KBM-7 (cell line): Measurements from ENCODE around the gene POLR1H.
A peak's percentile ranks its signal among the peaks of the same experiment; 100 is the strongest.
"Not testable (repeated sequence)": the region's sequence is repeated elsewhere in the genome, so short reads cannot be mapped to it uniquely, and the experiment has no call there.

ENCODE experiments used
- DNase-seq: peaks from one replicate; pipeline ENCODE4 v3.0.0-alpha.2; 2015
- in situ Hi-C: fragments of 300-500 bp; cut with MboI; formaldehyde crosslinking; loops from 2 replicates; pipeline ENCODE4 v1.14.3; 2020; ENCODE audit warnings: low sequenced_read_pairs, low pct_unique_long_range_greater_than_20kb, mixed read lengths

POLR1H gene, protein sequence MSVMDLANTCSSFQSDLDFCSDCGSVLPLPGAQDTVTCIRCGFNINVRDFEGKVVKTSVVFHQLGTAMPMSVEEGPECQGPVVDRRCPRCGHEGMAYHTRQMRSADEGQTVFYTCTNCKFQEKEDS

DNA sequence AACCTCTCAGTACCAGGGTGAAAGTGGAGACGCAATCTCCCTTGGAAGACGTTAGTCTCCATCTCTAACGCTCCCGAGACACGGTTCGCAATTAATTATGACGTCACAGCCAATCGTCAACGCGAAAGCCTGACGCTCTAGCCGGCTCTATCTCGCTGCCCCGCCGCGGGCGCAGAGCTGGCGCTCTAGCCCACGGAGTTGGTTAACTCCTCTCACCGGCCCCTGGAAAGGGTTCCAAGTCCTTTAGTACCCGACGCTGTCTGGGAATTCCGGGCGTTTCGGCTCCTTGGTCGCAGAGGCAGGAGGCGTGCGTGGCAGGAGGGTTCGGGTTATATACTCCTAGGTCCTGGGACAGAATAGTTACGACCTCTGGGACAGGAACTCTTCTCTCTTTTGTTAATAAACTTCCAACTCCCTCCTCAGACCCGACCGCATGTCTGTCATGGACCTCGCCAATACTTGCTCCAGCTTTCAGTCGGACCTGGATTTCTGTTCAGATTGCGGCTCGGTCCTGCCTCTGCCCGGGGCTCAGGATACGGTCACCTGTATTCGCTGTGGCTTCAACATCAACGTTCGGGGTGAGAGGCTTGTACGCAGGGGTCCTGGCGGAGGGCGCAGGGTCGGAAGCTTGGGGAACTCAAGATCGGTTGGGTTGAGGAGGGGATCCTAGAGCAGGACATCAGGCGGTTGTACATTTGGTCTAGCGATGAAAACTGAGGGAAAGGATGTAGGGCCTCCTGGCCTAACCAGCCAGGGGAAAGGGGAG is at the start of gene POLR1H:
TSS of gene POLR1H (plus strand) at position 174 of the 766 bp plus-strand sequence. CDS start at position 434, 260 bp downstream.
- in situ Hi-C loops = no loop called here

DNA sequence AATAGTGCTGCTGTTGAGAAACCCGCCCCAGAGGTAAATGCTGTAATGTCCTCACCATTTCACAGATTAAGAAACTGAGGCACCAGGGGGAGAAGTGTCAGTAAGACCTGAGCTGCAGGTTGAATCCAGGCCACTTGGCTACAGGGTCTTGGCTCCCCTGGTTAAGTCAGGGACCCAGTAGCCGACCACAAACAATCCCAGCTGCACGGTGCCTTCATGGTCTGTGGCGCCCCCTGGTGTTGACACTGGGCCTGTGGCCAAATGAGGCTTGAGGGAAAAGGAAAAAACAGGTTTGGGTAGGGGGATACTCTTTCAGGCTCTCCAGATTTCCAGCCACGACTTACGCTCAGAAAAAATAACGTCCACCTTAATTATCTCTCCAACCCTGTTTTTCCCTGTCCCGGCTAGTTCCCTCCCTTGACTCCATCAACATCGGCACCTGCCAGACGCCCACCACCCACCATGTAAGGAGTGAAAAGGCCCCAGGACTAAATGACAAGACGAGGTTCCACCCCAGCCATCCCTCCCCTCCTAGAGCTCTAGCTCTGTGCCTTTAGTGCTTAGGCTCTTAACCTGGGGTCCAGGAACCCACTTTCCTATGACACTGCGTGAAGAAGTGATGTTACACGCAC is 47.7 kb upstream of the POLR1H start:
- DNase-seq = peak; percentile 59
- in situ Hi-C loops = loop anchor here (25.0 kb wide), 1 partner anchor 176 kb away; the partner anchor contains the start of gene HLA-G

More for the DNA sequence above, at the start of gene POLR1H:
- DNase-seq = peak; percentile 91

DNA sequence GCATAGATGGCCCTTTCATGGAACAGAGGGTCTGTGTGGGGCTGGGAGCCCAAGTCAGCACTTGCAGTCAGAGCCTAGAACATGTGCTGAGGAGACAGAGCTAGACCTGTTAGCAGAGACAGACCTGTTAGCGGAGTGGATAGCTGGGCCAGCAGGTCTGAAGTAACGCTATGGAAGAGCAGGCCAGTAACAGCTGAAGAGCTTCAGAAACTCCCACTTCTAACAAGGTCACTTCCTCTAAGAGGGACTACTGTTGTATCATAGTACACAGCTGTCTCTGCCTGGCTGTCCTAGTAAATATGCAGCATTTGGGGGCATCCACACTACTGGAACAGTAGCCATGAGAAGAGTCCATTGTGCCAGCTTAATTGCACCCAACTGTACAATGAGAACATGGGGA is 41.2 kb upstream of the POLR1H start:
- in situ Hi-C loops = loop anchor here (25.0 kb wide), 1 partner anchor 183 kb away; the partner anchor contains the start of gene HLA-G
- DNase-seq = no peak

DNA sequence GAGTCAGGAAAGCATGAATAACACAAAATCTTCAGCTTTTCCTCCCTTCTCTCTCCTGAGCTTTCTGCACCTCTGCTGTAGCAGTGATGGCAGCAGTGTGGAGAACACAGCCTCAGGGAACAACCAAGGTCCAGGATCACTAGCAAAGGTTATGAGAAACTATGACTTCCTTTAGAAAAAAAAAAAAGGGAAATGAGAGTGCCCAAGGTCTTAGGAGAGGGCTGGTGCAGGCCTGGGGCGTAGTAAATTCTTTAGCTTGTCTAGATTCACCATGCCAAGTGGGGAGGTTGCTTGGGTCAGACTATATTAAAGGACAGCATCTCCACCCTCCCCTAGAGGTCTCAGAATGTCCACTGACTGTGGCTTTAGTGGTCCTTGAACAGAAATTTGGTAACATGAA is 40.4 kb upstream of the POLR1H start:
- in situ Hi-C loops = loop anchor here (25.0 kb wide), 1 partner anchor 183 kb away; the partner anchor contains the start of gene HLA-G
- no peak for DNase-seq

DNA sequence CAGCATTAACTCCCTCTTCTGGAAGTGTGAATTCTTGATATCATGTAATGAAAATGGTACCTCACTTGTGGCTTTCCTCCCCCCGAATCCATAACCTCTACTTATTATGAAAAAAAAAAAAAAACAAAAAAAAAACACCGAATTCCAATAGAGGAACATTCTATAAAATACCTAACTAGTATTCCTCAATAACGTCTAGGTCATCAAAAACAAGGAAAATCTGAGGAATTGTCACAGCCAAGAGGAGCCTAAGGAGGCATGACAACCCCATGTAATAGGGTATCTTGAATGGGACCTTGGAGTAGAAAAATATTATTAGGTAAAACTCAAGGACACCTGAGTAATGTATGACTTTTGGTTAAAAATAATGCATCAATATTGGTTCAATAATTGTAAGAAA is 38.9 kb upstream of the POLR1H start:
- in situ Hi-C loops = loop anchor here (25.0 kb wide), 1 partner anchor 185 kb away; the partner anchor contains the start of gene HLA-G
- no peak for DNase-seq

DNA sequence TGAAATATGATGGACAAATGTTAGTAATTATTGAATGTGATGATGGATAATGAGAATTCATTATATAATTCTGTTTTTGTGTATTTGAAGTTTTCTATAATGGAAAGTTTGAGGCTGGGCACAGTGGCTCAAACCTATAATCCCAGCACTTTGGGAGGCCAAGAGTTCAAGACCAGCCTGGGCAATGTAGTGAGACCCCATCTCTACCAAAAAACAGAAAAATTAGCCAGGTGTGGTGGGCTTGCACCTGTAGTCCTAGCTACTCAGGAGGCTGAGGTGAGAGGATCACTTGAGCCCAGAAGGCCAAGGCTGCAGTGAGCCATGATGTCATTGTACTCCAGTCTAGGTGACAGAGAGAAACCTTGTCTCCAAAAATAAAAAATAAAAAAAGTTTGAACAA is 38.4 kb upstream of the POLR1H start:
- DNase-seq = not testable (repeated sequence)
- in situ Hi-C loops = loop anchor here (25.0 kb wide), 1 partner anchor 185 kb away; the partner anchor contains the start of gene HLA-G

DNA sequence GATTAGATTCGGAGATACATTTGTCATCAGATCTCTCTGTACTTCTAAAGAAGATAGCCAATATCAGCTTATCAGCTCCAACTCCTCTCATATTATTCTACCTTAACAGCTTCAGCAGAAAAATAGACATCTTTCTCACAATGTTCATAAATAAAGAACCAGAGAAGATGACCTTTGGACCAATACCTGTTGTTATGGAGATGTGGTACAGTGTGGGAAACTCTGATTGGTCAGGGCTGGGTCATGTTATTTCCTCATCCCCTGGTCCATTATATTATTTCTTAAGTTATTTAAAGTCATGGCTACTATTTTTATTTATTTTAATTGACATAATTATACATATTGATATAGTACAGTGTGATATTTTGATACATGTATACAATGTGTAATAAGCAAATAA is 35.9 kb upstream of the POLR1H start:
- no peak for DNase-seq
- in situ Hi-C loops = no loop called here

DNA sequence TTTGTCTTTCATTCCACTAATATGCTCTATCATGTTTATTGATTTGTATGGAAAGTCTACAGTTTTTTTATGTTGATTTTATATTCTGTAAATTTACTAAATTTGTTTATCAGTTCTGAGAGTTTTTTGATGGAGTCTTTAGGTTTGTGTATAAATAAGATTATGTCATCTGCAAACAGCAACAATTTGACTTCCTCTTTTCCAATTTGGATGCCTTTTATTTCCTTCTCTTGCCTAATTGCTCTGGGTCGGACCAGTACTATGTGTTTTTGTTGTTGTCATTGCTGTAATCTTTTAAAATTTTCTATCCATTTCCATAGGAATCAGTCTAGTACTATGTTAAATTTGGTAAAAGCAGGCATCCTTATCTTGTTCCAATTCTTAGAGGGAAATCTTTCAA is 31.5 kb upstream of the POLR1H start:
- in situ Hi-C loops = no loop called here
- DNase-seq = no peak

DNA sequence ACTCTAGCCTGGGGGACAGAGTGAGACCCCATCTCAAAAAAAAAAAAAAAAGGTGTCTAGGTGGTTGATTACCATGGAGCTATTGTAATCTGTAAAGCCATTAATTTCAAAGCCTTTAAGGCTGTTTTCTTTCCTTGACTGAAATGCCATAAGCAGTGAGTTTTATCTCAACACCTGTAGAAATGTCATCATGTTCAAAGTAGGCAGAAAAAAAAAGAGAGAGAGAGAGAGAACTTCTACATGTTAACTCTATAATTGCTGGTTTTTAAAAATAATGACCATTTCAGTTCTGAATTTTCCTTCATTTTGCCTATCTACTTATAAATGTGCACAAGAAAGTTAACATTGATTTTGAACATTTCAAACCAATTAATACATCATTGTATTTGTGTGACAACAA is 29.7 kb upstream of the POLR1H start:
- in situ Hi-C loops = no loop called here
- no peak for DNase-seq

DNA sequence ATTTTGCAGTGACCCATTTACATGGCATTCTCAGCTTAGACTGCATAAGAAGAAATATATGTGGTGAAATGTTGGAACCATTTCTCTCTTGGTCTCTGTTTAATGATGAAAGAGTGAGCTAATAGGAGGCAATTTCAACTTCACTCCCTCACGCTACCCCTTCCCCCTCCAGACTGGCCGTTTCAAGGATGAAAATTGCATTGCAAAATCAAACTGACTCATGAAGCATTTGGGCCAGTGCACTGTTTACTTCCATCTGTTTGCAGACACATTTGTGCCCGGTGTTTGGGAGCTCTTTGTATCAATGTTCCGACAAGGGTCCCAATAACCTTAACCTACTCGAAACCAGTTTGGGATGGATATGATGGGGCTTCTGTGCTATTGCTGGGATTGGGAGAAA is 27.6 kb upstream of the POLR1H start:
- in situ Hi-C loops, DNase-seq: not testable (repeated sequence)

DNA sequence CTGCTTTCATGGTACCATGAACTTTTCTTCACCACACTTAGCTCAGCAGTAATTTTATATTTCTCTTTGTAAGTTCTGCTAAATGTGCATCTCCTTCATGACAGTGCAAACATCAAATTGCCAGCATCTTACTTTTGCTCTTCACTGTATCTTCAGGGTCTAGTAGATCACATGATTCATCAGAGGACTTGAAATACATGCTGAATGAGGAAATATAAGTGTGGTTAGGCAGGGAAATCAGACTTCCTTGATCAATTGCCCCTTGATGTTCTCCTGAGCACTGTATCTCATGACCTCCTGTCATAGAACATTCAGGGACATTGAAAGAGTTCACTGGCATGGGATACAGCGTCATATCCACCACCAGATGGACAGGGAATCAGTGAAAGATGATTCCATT is 25.3 kb upstream of the POLR1H start:
- in situ Hi-C loops = no loop called here
- DNase-seq = no peak

DNA sequence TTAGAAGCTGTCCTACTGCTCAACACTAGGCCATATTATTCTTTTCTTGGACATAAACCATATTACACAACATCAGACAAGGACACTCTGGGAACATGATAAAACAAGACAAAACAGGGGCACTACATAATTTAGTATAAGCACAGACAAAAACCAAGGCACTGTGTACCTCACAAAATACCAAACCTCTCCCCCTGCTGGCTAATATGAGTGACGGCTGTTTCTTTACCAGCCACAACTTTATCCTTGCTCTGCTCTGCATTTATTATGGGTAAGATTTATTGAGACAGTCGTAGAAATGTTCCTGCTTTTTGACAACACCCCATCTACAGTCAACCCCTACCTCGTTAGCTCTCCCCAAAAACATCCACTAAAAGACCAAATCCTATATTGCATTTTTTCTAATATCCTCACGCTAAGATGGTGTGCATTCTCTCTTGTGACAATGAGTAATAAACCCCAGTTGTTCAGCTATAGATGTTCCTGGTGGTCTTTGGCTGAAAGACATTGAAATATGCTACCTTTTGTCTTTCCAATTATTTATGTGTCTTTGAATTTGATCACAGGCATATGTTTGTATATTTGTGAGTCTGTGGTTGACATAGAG is 23.8 kb upstream of the POLR1H start:
- in situ Hi-C loops = no loop called here
- peak; percentile 44 for DNase-seq

DNA sequence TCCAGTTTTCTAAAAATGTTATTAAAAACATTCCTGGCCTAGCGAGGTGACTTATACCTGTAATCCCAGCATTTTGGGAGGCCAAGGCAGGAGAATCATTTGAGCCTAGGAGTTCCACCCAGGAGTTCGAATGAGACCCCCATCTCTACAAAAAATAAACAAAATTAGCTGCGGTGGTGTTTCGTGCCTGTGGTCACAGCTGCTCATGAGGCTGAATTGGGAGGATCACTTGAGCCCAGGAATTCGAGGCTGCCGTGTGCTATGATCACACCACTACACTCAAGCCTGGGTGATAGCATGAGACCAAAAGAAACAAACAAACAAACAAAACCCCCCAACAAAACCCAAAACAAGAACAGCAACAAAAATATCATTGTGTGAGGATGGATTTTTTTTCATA is 19.8 kb upstream of the POLR1H start:
- in situ Hi-C loops = no loop called here

DNA sequence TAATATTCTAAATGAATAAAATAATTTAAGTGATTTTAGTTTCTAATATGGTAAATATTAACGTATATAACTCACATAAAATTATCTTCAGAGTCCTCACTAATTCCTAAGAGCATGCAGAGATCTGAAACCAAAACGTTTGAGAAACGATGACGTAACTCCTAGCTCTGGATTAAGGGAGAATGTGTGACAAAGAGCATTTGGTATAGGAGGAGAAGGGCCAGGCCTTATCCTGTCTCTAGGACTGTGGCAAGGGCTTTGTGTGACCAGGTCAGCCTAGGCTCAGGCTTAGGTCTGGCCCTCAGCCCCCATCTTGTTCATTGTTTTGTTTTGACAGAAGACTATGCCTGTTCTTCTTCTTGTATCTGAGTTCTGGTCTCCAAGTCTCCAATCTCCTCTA is 19.2 kb upstream of the POLR1H start:
- in situ Hi-C loops = no loop called here
- DNase-seq = no peak

More for the DNA sequence above, 19.8 kb upstream of the POLR1H start:
- no peak for DNase-seq

DNA sequence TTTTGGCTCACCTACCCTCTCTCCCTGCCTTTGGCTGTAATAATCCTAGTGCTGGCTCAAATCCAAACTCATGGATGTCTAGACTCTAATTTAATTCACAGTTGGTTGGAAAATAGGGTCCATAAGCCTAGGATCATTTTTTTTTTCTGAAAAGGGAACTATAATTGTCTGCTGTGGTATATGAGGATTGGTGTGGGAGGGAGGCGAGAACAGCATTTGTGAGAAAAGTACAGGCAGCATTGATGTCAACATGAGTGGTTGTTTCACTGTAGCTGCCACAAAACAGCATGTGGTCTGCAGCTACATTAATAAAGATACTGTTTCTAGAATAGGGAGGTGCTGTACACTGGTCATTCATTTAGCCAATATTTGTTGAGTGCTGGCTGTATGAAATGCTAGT is 18.6 kb upstream of the POLR1H start:
- DNase-seq = peak; percentile 24

DNA sequence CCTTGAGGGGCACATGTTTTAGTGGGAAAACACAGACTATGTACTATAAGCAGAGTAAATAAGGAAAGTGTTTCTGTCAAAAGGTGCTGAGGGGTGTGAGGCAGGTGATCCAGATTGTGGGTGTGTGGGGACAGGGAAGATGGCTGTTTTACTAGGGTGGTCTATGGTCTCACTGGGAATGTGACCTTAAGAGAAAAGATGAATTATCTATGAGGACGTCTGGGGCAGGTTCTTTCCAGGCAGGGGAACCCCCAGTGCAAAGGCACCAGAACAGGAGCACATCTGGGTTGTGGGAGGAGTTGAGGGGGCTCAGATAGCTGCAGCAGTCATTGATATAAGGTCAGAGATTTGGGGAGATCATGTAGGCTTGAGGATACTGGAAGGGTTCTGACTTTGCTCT is 18.2 kb upstream of the POLR1H start:
- in situ Hi-C loops = no loop called here
- no peak for DNase-seq

More for the DNA sequence above, 18.6 kb upstream of the POLR1H start:
- in situ Hi-C loops = no loop called here

DNA sequence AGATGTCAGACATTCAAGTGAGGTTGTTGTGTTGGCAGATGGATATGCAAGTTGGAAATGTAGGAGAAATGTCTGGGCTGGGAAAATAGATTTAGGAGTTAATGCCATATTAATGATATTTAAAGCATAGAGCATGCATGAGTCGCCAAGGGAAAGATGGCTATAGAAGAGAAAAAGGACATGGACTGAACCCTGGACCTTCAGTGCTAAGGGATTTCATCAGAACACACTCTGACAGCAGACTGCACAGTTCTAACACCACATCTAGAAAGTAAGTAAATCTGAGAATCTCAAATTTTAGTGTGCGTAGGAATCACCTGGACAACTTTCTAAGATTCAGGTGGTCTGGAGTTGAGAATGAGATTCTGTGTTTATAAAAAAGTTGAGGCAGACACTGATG is 17.3 kb upstream of the POLR1H start:
- in situ Hi-C loops = no loop called here
- DNase-seq = no peak

DNA sequence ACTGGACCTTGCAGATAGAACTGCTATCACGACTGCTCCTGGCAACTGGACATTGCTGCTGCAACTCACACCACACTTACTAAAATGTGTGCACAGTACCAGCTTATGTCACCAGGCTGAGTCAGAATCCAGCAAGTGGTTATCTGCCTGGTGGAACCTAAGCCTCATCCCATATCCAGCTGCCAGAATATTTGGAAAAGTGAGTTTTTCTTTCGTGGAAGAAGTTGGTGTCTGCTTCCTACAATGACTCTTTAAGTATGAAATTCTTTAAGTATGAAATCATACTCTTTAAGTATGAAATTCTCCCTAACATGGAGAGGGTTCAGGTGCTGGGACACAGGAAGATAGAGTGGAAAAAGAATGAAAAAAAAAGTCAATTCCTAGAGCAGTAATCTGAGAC is 16.4 kb upstream of the POLR1H start:
- DNase-seq = no peak
- in situ Hi-C loops = no loop called here

DNA sequence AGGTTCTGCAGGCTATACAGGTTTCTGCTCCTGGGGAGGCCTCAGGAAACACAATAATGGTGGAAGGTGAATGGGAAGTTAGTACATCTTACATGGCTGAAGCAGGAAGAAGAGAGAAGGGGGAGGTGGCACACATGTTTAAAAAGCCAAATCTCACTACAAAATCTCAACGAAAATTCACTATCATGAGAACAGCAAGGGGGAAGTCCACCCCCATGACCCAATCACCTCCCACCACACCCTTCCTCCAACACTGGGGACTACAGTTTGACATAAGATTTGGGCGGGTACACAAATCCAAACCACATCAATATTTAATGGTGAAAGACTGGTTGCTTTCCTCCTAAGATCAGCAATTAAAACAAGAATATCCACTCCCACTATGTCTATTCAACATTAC is 13.8 kb upstream of the POLR1H start:
- peak; percentile 52 for DNase-seq
- in situ Hi-C loops = no loop called here

DNA sequence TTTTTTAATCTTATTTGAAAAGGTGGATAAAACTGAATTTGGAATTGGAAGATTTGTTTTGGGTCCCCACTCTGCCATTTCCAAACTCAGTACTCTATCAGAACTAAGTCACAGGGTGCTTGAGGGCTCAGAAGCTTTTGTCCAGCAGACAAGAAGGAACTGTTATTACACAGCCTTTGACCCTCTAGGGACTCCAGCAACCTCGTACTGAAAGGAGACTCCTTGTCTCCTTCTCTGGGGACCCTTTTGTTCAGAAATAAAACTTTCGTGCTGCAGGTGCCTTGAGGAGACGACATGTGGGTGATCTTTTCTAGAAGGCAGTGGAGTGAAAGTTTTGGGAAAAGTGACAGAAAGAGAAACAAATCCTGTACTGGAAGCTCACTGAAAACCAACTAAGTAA is 7.4 kb upstream of the POLR1H start:
- in situ Hi-C loops = no loop called here
- DNase-seq = no peak
